NK-92 (cell line): ENCODE results near the gene BAAT.
"Not testable (repeated sequence)": the region's sequence is repeated elsewhere in the genome, so short reads cannot be mapped to it uniquely, and the experiment has no call there.

Experiments used
- DNase-seq: peaks from one replicate; lab custom pipeline; 2025; ENCODE audit not compliant: unreplicated experiment; lab: John Stamatoyannopoulos, UW

Gene BAAT

GRCh38 chr9:101384873-101385536 is at the start of gene BAAT:
BAAT (minus strand) TSS chr9:101385006; CDS start chr9:101371404, 13,602 bp downstream.
- not testable (repeated sequence) for DNase-seq

GRCh38 chr9:101433229-101433628 is 48.4 kb upstream of the BAAT start:
- no peak for DNase-seq

GRCh38 chr9:101432740-101433139 is 47.9 kb upstream of the BAAT start:
- DNase-seq, result no peak

- no peak for DNase-seq
Measured at GRCh38 chr9:101432171-101432570, 47.4 kb upstream of the BAAT start.

GRCh38 chr9:101429736-101430135 is 44.9 kb upstream of the BAAT start:
- DNase-seq, result no peak

DNA sequence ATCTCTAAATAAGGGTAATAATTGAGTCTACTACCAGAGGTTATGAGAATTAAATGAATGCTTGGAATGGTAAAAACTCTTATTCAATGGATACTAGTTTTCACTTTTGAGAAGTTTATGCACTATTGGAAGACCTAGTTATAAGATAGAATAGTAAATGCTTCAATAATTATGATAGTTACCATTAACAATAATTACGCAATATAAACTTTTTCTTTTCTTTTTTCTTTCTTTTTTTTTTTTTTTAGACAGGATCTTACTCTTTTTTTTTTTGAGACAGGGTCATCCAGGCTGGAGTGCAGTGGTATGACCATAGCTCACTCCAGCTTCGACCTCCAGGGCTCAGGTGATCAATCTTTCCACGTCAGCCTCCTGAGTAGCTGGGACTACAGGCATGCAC is 44.1 kb upstream of the BAAT start:
- DNase-seq, result no peak

GRCh38 chr9:101427957-101428655 is 43.3 kb upstream of the BAAT start:
- no peak for DNase-seq

DNA sequence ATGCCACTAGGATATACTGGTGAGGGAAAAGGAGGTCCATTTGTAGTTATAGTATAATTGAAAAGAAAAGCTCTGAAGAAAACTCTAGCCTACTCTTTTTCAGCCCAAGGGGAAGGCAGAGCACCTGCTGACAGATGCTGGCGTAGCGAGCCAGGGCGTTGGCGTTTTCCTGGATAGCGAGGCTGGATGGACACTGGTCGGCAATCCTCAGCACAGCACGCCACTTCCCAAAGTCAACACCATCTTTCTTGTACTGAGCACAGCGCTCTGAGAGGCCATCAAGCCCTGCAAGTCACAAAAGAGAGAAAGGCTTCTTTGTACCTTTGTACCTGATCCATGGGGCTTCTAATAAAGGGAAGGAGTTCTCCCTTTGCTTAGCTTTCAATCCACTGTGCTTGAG is 42.6 kb upstream of the BAAT start:
- no peak for DNase-seq

GRCh38 chr9:101421653-101422065 is 36.9 kb upstream of the BAAT start:
- no peak for DNase-seq

- no peak for DNase-seq
Measured at GRCh38 chr9:101419863-101420262, 35.1 kb upstream of the BAAT start.

GRCh38 chr9:101418518-101419430 is 34.0 kb upstream of the BAAT start:
- no peak for DNase-seq

GRCh38 chr9:101417977-101418376 is 33.2 kb upstream of the BAAT start:
- DNase-seq, result no peak

- no peak for DNase-seq
Measured at GRCh38 chr9:101417389-101417788, 32.6 kb upstream of the BAAT start.

GRCh38 chr9:101415578-101415977 is 30.8 kb upstream of the BAAT start:
- DNase-seq, result no peak

DNA sequence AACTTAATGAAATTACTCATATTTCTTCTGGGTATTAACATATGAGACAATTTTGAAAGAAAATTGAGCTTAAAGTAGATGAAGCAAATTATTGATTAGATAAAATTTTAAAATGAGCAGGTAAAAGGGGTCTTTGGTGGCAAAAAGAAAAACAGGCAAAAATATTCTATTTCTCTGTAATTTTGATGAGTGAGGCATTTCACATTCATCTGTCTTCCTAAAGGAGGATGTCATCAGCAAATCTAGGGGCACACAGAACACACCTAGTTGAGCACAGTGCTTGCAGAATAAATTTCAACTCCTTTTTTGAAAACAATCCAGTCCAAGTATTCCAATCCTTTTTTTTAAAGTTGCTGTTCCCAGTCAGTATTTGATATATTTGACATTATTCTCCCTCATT is 30.0 kb upstream of the BAAT start:
- no peak for DNase-seq

DNA sequence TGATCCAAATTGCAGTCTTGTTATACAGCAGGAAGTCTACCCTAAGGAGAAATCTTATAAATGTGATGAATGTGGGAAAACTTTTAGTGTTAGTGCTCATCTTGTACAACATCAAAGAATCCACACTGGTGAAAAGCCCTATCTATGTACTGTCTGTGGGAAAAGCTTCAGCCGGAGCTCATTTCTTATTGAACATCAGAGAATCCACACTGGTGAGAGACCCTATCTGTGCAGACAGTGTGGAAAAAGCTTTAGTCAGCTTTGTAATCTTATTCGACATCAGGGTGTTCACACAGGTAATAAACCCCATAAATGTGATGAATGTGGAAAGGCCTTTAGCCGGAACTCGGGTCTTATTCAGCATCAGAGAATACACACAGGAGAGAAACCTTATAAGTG is 24.3 kb upstream of the BAAT start:
- DNase-seq, result no peak

GRCh38 chr9:101408374-101409078 is 23.7 kb upstream of the BAAT start:
- no peak for DNase-seq

GRCh38 chr9:101403516-101404285 is 18.9 kb upstream of the BAAT start:
- DNase-seq, result no peak

GRCh38 chr9:101400120-101400519 is 15.3 kb upstream of the BAAT start:
- DNase-seq, result no peak

DNA sequence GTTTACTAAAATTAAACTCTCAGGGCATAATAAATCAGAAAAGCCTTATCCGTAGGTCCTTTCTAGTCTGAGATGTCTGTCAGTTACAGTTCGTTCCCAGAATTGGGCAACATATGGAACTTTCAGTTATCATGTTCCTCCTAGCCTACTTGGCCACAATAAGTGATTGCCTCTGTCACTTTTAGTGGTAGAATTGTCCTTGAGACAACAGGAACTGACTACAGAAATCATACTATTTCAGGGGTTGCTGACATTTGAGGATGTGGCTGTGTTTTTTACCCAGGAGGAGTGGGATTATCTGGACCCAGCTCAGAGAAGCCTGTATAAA is 14.8 kb upstream of the BAAT start:
- no peak for DNase-seq
